ENCODE results near the gene NFATC2. TPM values are rescaled to one million over a fixed set of nuclear protein-coding genes. Genes with fewer than 3 reads are reported as not detected.

Gene NFATC2
- total RNA-seq, 1 donor from 2014 or later, result 46.0 TPM

- Mint-ChIP-seq H3K4me3 (no peak overlapping the region), H3K4me1 (peaks cover 75% of the 10 kb centered on the region), H3K9me3 (no peaks in the 10 kb centered on the region), H3K27ac (peak overlapping the region; percentile 86), H3K27me3 (no peaks in the 10 kb centered on the region), H3K36me3 (ENCODE audit: low read depth) (peaks cover 49% of the 10 kb centered on the region)
- DNase-seq (no peak), ATAC-seq (ENCODE audit: low read depth) (no peak)
- TF ChIP-seq CTCF (IDR thresholded peaks at IDR 0.05), result no peak
- CTCF ChIA-PET, result interaction anchor here (1.1 to 1.6 kb wide), 6 partner anchors 16 to 177 kb away, joined by 3 to 8 read pairs (median 4); no protein-coding TSS in a partner anchor
- intact Hi-C loops (cut with micrococcal nuclease), result no loop called here
- POLR2A ChIA-PET, result interaction anchor here (0.7 to 1.8 kb wide), 4 partner anchors 13 to 1418 kb away, joined by 3 to 8 read pairs (median 4); no protein-coding TSS in a partner anchor
Measured at GRCh38 chr20:51417250-51418136, 125.0 kb downstream of the NFATC2 start.

GRCh38 chr20:51416532-51417249 lies 125.8 kb downstream of the NFATC2 start:
- Mint-ChIP-seq H3K36me3 (ENCODE audit: low read depth) (peaks cover 46% of the 10 kb centered on the region), H3K9me3 (no peaks in the 10 kb centered on the region), H3K27me3 (no peaks in the 10 kb centered on the region), H3K4me1 (peaks cover 76% of the 10 kb centered on the region), H3K4me3 (no peak overlapping the region), H3K27ac (peak overlapping the region; percentile 86)
- ChIA-PET POLR2A (interaction anchor here (0.8 to 3.8 kb wide), 3 partner anchors 12 to 40 kb away, joined by 3 to 27 read pairs (median 8); no protein-coding TSS in a partner anchor), CTCF (interaction anchor here (1.1 to 1.6 kb wide), 6 partner anchors 15 to 178 kb away, joined by 3 to 8 read pairs (median 4); partner anchors contain the start of gene NFATC2)
- ATAC-seq (ENCODE audit: low read depth) (no peak), DNase-seq (no peak)
- intact Hi-C loops (cut with micrococcal nuclease), result no loop called here
- TF ChIP-seq CTCF (IDR thresholded peaks at IDR 0.05), result no peak

GRCh38 chr20:51413857-51414256 lies 128.7 kb downstream of the NFATC2 start:
- DNase-seq, result no peak
- Mint-ChIP-seq H3K27ac (peak overlapping the region; percentile 86), H3K4me1 (peaks cover 77% of the 10 kb centered on the region), H3K4me3 (peak overlapping the region; percentile 62), H3K27me3 (no peaks in the 10 kb centered on the region), H3K9me3 (peaks cover 2% of the 10 kb centered on the region), H3K36me3 (ENCODE audit: low read depth) (peaks cover 46% of the 10 kb centered on the region)
- ChIA-PET POLR2A (interaction anchor here (0.6 to 3.8 kb wide), 11 partner anchors 9 to 1230 kb away, joined by 3 to 27 read pairs (median 5); partner anchors contain the start of gene NFATC2), CTCF (interaction anchor here (1.4 to 1.7 kb wide), 2 partner anchors 10 to 28 kb away, joined by 5 to 6 read pairs; no protein-coding TSS in a partner anchor)
- no peak for TF ChIP-seq CTCF (IDR thresholded peaks at IDR 0.05)
- intact Hi-C loops (cut with micrococcal nuclease), result loop anchor here (1.0 to 2.0 kb wide), 4 partner anchors 9 to 47 kb away; no protein-coding TSS in a partner anchor
- ATAC-seq (ENCODE audit: low read depth), result peak; percentile 43

- no peak for DNase-seq
- CTCF ChIA-PET, result interaction anchor here (0.9 to 1.7 kb wide), 5 partner anchors 9 to 129 kb away, joined by 3 to 6 read pairs (median 5); no protein-coding TSS in a partner anchor
- peaks cover 77% of the 10 kb centered on the region for H3K4me1 Mint-ChIP-seq
- no peak for ATAC-seq (ENCODE audit: low read depth)
- H3K9me3 Mint-ChIP-seq, result peaks cover 2% of the 10 kb centered on the region
- H3K4me3 Mint-ChIP-seq, result no peak overlapping the region
- POLR2A ChIA-PET, result interaction anchor here (0.6 to 3.8 kb wide), 7 partner anchors 8 to 1229 kb away, joined by 3 to 27 read pairs (median 4); partner anchors contain the start of genes MOCS3 and NFATC2
- intact Hi-C loops (cut with micrococcal nuclease), result no loop called here
- peaks cover 46% of the 10 kb centered on the region for H3K36me3 Mint-ChIP-seq (ENCODE audit: low read depth)
- H3K27ac Mint-ChIP-seq, result peak overlapping the region; percentile 61
- H3K27me3 Mint-ChIP-seq, result no peaks in the 10 kb centered on the region
- no peak for TF ChIP-seq CTCF (IDR thresholded peaks at IDR 0.05)
Measured at GRCh38 chr20:51412951-51413481, 129.5 kb downstream of the NFATC2 start.
